AG10803 (cell line): ENCODE results near the gene UMAD1.

Experiments used
- DNase-seq: peaks from one replicate; pipeline ENCODE4 v3.0.0; 2010; ENCODE audit warnings: low read depth
- H3K4me3 ChIP-seq: 2 replicates; pipeline ENCODE4 v1.5.1; 2011; ENCODE audit warnings: mild to moderate bottlenecking, low read length, control low read depth
- TF ChIP-seq, protein P1 (sequence below): conservative IDR thresholded peaks from 2 replicates; pipeline ENCODE4 v1.5.1; 2011; ENCODE audit warnings: mild to moderate bottlenecking, low read length, control low read depth, inconsistent platforms

The UMAD1 gene

DNA sequence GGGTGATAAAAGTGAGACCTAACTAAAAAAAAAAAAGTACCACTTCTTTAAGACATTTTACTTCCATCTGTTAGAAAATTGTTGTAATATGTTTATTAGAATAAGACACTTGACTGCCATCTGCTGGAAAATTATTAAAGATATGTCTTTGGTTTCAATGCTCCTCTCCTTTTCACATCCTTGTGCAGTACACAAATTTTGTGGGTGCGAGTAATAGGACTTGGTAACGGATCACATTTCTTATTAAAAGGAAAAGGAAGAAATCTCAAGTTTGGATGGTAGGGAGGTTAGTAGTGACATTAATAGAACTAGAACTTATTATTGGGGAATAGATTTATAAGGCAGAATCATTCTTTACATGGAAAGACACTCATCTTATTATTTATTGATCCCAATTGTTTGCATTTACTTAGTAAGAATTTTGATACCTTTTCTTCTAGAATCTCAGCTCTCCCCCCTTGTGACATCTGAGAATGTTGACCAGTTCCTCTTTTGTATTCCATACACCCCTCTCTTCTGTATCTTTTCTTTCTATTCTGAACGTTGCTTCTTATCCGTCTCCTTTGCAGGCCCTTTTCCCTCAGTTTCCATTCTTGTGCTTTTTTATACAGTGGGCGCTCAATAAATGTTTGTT is 120.9 kb downstream of the UMAD1 start:
- peak overlapping the region; percentile 52 for H3K4me3 ChIP-seq
- DNase-seq: peak; percentile 72
- TF ChIP-seq, protein P1, sequence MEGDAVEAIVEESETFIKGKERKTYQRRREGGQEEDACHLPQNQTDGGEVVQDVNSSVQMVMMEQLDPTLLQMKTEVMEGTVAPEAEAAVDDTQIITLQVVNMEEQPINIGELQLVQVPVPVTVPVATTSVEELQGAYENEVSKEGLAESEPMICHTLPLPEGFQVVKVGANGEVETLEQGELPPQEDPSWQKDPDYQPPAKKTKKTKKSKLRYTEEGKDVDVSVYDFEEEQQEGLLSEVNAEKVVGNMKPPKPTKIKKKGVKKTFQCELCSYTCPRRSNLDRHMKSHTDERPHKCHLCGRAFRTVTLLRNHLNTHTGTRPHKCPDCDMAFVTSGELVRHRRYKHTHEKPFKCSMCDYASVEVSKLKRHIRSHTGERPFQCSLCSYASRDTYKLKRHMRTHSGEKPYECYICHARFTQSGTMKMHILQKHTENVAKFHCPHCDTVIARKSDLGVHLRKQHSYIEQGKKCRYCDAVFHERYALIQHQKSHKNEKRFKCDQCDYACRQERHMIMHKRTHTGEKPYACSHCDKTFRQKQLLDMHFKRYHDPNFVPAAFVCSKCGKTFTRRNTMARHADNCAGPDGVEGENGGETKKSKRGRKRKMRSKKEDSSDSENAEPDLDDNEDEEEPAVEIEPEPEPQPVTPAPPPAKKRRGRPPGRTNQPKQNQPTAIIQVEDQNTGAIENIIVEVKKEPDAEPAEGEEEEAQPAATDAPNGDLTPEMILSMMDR: peak; percentile 57

- peak overlapping the region; percentile 52 for H3K4me3 ChIP-seq
- DNase-seq: peak; percentile 53
These were observed 121.6 kb downstream of the UMAD1 start for GRCh38 chr7:7761974-7762779.

DNA sequence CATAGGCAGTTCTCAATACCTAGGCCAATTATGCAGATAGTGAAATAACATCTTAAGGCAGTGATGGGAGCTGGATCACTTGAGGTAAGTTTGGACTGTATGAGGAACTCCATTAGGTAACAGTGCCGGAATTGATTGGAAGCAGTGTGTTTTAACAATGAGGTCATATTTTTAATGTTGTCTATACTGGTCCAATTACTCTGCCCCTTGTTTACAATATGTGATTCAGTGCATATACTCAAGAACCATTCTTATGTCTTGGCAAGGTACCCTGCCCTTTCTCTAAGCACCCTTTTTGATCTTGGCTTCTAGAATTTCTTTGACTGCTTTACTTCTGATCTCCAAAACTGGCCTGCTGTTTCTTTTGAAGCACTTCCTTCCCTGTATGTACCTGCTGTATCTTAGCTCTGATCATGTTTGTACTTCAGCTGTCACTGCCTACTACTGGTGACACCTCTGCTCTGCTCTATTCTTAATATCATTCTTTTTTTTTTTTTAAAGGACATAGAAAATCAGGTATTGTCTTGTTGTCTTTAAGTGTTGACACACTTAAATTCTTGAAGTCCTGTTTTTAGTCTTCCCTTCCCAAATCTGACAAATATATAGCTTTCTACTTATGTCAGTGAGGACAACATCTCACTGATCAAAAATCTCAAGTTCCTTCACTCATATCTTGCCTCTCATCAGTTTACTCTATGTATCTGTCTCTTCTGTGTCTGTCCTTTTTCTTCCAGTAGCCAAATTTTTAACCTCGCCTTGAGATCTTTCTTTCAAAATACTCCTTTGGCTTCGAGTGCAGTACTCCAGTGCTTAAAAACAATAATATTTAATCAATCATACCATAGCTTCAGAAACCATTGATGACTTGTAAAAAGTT is 124.2 kb downstream of the UMAD1 start:
- TF ChIP-seq, protein P1: no peak
- no peak for DNase-seq
- no peak overlapping the region for H3K4me3 ChIP-seq

More at GRCh38 chr7:7761974-7762779, 121.6 kb downstream of the UMAD1 start:
- TF ChIP-seq, protein P1: no peak

DNA sequence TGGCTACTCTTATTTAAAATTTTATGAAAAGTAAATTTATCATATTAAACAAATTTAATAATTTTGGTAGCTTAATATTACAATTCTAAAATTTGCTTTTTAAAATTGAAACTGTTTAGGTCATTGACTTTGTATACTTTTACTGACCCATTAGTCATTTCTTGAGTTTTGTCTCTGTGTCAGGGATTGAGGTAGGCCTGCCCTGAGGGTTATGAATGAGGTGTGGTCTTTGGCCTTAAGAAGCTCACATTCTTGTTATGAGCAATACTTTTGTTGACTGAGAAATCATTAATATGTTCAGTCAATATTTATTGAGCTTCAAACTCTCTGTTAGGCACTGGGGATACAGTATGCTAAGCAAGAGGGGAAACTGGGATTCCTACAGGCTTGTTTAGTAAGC is 124.9 kb downstream of the UMAD1 start:
- no peak overlapping the region for H3K4me3 ChIP-seq
- no peak for DNase-seq
- TF ChIP-seq, protein P1: no peak

DNA sequence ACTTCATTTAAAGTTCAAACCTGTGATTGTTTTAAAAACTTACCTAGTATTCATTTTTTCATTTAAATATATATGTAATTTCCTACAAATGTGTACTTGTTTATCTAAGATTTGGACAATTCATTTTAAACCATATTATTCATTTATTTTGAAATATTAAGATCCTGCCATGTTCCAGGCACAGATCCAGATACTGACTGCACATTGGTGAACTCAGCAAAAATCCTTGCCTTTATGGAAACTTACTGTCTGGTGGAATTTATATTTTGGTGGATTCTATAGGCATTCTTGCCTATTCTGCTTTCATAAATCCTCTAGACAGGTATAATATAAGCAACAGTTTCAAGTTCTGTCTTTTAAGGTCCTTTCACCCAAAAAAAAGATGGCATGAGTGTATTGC is 126.1 kb downstream of the UMAD1 start:
- DNase-seq: no peak
- no peak overlapping the region for H3K4me3 ChIP-seq
- TF ChIP-seq, protein P1: no peak

DNA sequence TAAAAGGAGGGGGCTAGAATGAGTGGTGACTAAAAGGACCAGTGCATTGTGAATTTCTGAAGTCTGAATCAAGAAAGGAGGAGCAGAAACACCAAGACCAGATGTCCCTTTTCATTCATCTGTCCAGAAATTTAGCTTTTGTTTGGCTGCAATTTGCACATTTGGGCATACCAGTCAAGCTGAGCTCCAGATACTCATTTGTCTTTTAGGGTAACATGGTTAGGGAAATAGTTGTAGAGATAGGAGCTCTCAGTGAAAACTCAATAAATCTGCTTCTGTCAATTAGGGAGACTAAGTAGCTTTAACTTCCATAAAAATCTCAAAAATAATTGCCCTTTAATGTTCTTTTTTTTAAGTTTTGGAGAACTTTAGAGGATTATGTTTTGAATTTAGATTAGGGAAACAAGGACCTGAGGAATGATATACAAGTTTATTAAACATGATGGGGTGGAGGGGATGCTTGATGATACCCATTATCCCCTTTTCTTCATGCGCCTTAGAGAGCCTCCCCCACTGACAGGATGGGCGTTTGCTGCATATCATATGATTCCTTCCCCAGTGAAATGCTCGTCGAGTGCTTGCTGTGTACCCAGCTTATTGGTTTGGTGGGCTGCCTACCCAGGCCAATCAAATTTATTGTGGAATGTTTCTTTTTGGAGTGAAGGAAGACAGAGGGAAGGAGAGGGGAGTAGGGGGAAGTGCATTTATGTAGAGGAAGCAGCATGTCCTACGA is 128.6 kb downstream of the UMAD1 start:
- TF ChIP-seq, protein P1: no peak

More for the DNA sequence above, 128.6 kb downstream of the UMAD1 start:
- DNase-seq: peak; percentile 33
- H3K4me3 ChIP-seq: no peak overlapping the region
